Trophoblast cell (in vitro differentiated cells and primary cell): Measurements from ENCODE around the gene CTNNA3.

Experiments
- DNase-seq, 2 donors: peaks; one replicate each; pipeline ENCODE4 v3.0.0-alpha.2; 2016
- H2AFZ ChIP-seq: 2 replicates; pipeline ENCODE4 v1.6.1; 2013; ENCODE audit warnings: low read length, moderate library complexity, mild to moderate bottlenecking; ENCODE audit not compliant: insufficient read depth, poor library complexity
- H2AK5ac ChIP-seq: 2 replicates; pipeline ENCODE4 v1.6.1; 2013; ENCODE audit warnings: mild to moderate bottlenecking, low read length
- H2BK120ac ChIP-seq: 2 replicates; pipeline ENCODE4 v1.6.1; 2013; ENCODE audit warnings: low read length, mild to moderate bottlenecking, moderate library complexity; ENCODE audit not compliant: insufficient read depth, poor library complexity
- H2BK12ac ChIP-seq: 2 replicates; pipeline ENCODE4 v1.6.1; 2013; ENCODE audit warnings: mild to moderate bottlenecking, low read length, moderate library complexity
- H2BK5ac ChIP-seq: 2 replicates; pipeline ENCODE4 v1.6.1; 2013; ENCODE audit warnings: low read length, low read depth, moderate library complexity, mild to moderate bottlenecking; ENCODE audit not compliant: poor library complexity
- H3K14ac ChIP-seq: 2 replicates; pipeline ENCODE4 v1.6.1; 2013; ENCODE audit warnings: mild to moderate bottlenecking, low read length
- H3K18ac ChIP-seq: 2 replicates; pipeline ENCODE4 v1.6.1; 2013; ENCODE audit warnings: mild to moderate bottlenecking, low read length
- H3K23ac ChIP-seq: 2 replicates; pipeline ENCODE4 v1.6.1; 2013; ENCODE audit warnings: low read length
- H3K27ac ChIP-seq: 2 replicates; pipeline ENCODE4 v1.5.1; 2013; ENCODE audit warnings: low read depth, mild to moderate bottlenecking, inconsistent platforms, low read length, moderate library complexity
- H3K27me3 ChIP-seq: 2 replicates; pipeline ENCODE4 v1.6.1; 2013; ENCODE audit warnings: inconsistent platforms, mild to moderate bottlenecking, low read length, moderate library complexity; ENCODE audit not compliant: insufficient read depth
- H3K36me3 ChIP-seq, 2 experiments: 1 replicate in 1 of 2; 2 replicates in 1 of 2; pipeline ENCODE4 v1.6.1; 2013; ENCODE audit warnings: low read length in 2 of 2, mild to moderate bottlenecking in 2 of 2, moderate library complexity in 1 of 2; ENCODE audit not compliant: insufficient read depth in 2 of 2, control insufficient read depth in 1 of 2
- H3K4ac ChIP-seq: 2 replicates; pipeline ENCODE4 v1.6.1; 2013; ENCODE audit warnings: low read depth, mild to moderate bottlenecking, low read length, moderate library complexity
- H3K4me1 ChIP-seq, 2 experiments: 1 replicate in 1 of 2; 2 replicates in 1 of 2; pipeline ENCODE4 v1.6.1; 2013; ENCODE audit warnings: low read length in 2 of 2, mild to moderate bottlenecking in 2 of 2, moderate library complexity in 1 of 2; ENCODE audit not compliant: insufficient read depth in 2 of 2, control insufficient read depth in 1 of 2
- H3K4me2 ChIP-seq: 2 replicates; pipeline ENCODE4 v1.6.1; 2013; ENCODE audit warnings: inconsistent platforms, mild to moderate bottlenecking, low read length, moderate library complexity
- H3K4me3 ChIP-seq: 2 replicates; pipeline ENCODE4 v1.5.1; 2013; ENCODE audit warnings: mild to moderate bottlenecking, low read depth, low read length, inconsistent platforms
- H3K79me1 ChIP-seq: one replicate; pipeline ENCODE4 v1.6.1; 2013; ENCODE audit warnings: low read length
- H3K79me2 ChIP-seq: 2 replicates; pipeline ENCODE4 v1.6.1; 2013; ENCODE audit warnings: low read length, mild to moderate bottlenecking; ENCODE audit not compliant: control insufficient read depth, insufficient read depth, poor library complexity
- H3K9ac ChIP-seq: 2 replicates; pipeline ENCODE4 v1.6.1; 2013; ENCODE audit warnings: mild to moderate bottlenecking, low read length
- H3K9me3 ChIP-seq: 2 replicates; pipeline ENCODE4 v1.6.1; 2013; ENCODE audit warnings: low read depth, mild to moderate bottlenecking, control low read depth, inconsistent platforms, low read length; ENCODE audit not compliant: insufficient read depth
- H4K12ac ChIP-seq: 2 replicates; pipeline ENCODE4 v1.6.1; 2013; ENCODE audit warnings: low read depth, mild to moderate bottlenecking, low read length, moderate library complexity
- H4K8ac ChIP-seq: 2 replicates; pipeline ENCODE4 v1.6.1; 2013; ENCODE audit warnings: low read depth, mild to moderate bottlenecking, low read length, moderate library complexity
- H4K91ac ChIP-seq: one replicate; pipeline ENCODE4 v1.6.1; 2013; ENCODE audit warnings: low read depth, mild to moderate bottlenecking, low read length, moderate library complexity
- WGBS: extraction: QIAGEN DNeasy Blood & Tissue Kit; methylation state at CpG from one replicate; pipeline ENCODE4 v1.1.7; 2013; ENCODE audit warnings: missing lambda C conversion rate; ENCODE audit not compliant: insufficient read length, insufficient coverage; ENCODE audit errors: extremely low coverage; 5-methylcytosine and 5-hydroxymethylcytosine counted together

CTNNA3 gene

DNA sequence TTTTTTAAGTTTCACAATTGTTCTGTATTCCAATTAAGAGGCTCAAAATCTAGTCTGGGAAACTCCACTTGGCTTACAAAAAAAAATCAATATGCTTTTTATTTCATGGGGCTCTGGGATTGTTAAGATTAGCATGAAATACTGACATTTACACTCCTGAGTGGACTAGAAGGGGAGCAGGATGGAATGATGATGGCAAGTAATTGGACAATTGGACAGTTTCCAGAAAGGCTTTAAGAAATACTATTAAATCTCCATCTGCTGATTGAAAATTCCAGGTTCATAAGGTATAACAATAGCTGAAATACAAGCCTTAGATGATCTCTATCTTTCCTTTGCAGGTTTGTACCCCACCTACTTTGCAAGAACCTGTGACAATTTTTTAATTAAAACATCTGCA is 585.7 kb downstream of the CTNNA3 start:
- no peak overlapping the region for H4K8ac ChIP-seq
- no peak overlapping the region for H3K4ac ChIP-seq
- no peak overlapping the region for H3K18ac ChIP-seq
- no peak overlapping the region for H3K4me2 ChIP-seq
- no peaks in the 10 kb centered on the region for H3K36me3 ChIP-seq
- H3K14ac ChIP-seq: no peak overlapping the region
- no peaks in the 10 kb centered on the region for H3K4me1 ChIP-seq
- no peak overlapping the region for H2BK120ac ChIP-seq
- H3K79me1 ChIP-seq: no peaks in the 10 kb centered on the region
- no peak overlapping the region for H4K12ac ChIP-seq
- H3K27me3 ChIP-seq: no peaks in the 10 kb centered on the region
- H3K9ac ChIP-seq: no peak overlapping the region
- H3K4me3 ChIP-seq: no peak overlapping the region
- no peak overlapping the region for H3K23ac ChIP-seq
- no peak overlapping the region for H2BK12ac ChIP-seq
- H3K79me2 ChIP-seq: no peaks in the 10 kb centered on the region
- H2AK5ac ChIP-seq: no peak overlapping the region
- H3K27ac ChIP-seq: no peak overlapping the region
- H2AFZ ChIP-seq: no peak overlapping the region
- H4K91ac ChIP-seq: no peak overlapping the region
- no peak for DNase-seq
- H2BK5ac ChIP-seq: no peak overlapping the region
- H3K9me3 ChIP-seq: no peaks in the 10 kb centered on the region

DNA sequence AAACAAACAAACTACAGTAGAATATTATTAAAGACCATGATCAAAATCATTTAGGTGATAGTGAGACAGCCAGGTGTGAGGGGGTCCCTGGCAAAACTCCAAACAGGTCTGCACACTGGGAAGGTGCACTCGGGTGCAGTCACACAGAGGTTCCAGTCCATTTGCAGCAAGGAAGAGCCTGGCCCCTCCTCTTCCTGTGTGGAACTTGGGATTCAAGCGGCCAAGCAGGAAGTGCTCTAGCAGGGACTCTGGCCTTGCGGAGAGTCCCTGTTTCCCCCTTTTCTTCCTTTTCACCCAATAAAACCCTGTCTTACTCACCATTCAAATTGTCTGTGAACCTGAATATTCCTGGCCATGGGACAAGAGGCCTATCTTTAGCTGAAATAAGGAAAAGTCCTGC is 588.3 kb downstream of the CTNNA3 start:
- DNase-seq: no peak
- H3K27ac ChIP-seq: no peak overlapping the region
- H4K8ac ChIP-seq: peak overlapping the region; percentile 73
- H3K9ac ChIP-seq: no peak overlapping the region
- H4K91ac ChIP-seq: no peak overlapping the region
- no peak overlapping the region for H2BK120ac ChIP-seq
- no peaks in the 10 kb centered on the region for H3K4me1 ChIP-seq
- H2BK5ac ChIP-seq: no peak overlapping the region
- H3K4ac ChIP-seq: no peak overlapping the region
- H3K79me2 ChIP-seq: no peaks in the 10 kb centered on the region
- no CpG with 5 or more reads among the region's 3 CpGs for WGBS
- no peaks in the 10 kb centered on the region for H3K9me3 ChIP-seq
- H4K12ac ChIP-seq: peak overlapping the region; percentile 70
- no peak overlapping the region for H2AK5ac ChIP-seq
- no peak overlapping the region for H3K14ac ChIP-seq
- no peak overlapping the region for H3K4me3 ChIP-seq
- H2AFZ ChIP-seq: no peak overlapping the region
- no peak overlapping the region for H3K4me2 ChIP-seq
- H3K18ac ChIP-seq: no peak overlapping the region
- H3K27me3 ChIP-seq: no peaks in the 10 kb centered on the region
- H3K36me3 ChIP-seq: no peaks in the 10 kb centered on the region
- no peak overlapping the region for H2BK12ac ChIP-seq
- no peak overlapping the region for H3K23ac ChIP-seq
- H3K79me1 ChIP-seq: no peaks in the 10 kb centered on the region

DNA sequence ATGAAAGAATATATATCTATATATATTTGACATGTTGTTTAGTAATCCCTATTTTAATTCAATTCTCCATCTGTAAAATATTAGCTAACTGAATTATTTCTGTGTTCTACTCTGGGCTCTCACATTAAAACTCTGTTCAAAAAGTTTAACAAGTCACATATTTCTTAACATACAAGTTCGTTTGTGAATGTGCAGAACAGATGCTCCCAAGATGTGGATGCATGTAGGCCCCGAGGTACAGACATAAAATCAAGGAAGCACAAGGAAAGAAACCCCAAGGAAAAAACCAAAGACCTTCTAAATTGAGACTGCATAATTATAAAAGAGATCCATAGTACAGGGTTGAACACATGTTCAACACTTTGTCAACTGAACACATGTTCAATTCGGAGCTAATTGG is 595.0 kb downstream of the CTNNA3 start:
- no peak overlapping the region for H4K91ac ChIP-seq
- H4K8ac ChIP-seq: no peak overlapping the region
- H3K23ac ChIP-seq: no peak overlapping the region
- no peaks in the 10 kb centered on the region for H3K9me3 ChIP-seq
- H2BK120ac ChIP-seq: no peak overlapping the region
- no peak overlapping the region for H3K27ac ChIP-seq
- H3K18ac ChIP-seq: no peak overlapping the region
- H3K79me1 ChIP-seq: no peaks in the 10 kb centered on the region
- no peak overlapping the region for H3K9ac ChIP-seq
- no peak for DNase-seq
- no peaks in the 10 kb centered on the region for H3K36me3 ChIP-seq
- H3K4me3 ChIP-seq: no peak overlapping the region
- H2AK5ac ChIP-seq: no peak overlapping the region
- H3K14ac ChIP-seq: no peak overlapping the region
- no CpG with 5 or more reads among the region's 3 CpGs for WGBS
- H4K12ac ChIP-seq: no peak overlapping the region
- no peaks in the 10 kb centered on the region for H3K27me3 ChIP-seq
- H3K79me2 ChIP-seq: no peaks in the 10 kb centered on the region
- H3K4me2 ChIP-seq: no peak overlapping the region
- no peak overlapping the region for H2BK12ac ChIP-seq
- no peaks in the 10 kb centered on the region for H3K4me1 ChIP-seq
- H2BK5ac ChIP-seq: no peak overlapping the region
- H2AFZ ChIP-seq: no peak overlapping the region
- H3K4ac ChIP-seq: no peak overlapping the region

DNA sequence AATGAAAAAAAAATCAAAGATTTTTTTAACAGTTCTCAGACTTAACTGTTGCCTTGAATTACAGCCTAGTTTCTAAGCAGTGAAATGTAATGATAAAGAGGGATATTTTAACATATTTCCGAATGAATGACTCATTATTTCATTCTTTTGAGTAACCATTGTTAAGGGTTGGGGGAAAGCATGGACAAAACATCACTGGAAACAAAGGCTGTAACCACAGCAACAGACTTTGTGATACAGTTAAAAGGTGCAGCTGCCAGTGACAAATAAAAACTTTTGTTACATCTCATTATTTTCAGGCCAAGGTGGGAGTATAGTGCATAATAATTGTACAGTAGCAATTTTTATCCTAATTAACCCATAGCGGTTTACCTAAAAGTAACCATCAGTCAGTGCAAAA is 597.5 kb downstream of the CTNNA3 start:
- Histone ChIP-seq H3K27me3 (no peaks in the 10 kb centered on the region), H2AFZ (no peak overlapping the region), H3K4ac (no peak overlapping the region), H3K4me2 (no peak overlapping the region), H3K14ac (no peak overlapping the region), H2BK5ac (no peak overlapping the region), H3K79me1 (no peaks in the 10 kb centered on the region), H3K79me2 (no peaks in the 10 kb centered on the region), H3K4me1 (no peaks in the 10 kb centered on the region), H3K27ac (no peak overlapping the region), H3K9ac (no peak overlapping the region), H3K36me3 (no peaks in the 10 kb centered on the region), H3K9me3 (no peaks in the 10 kb centered on the region), H2BK120ac (no peak overlapping the region), H4K12ac (no peak overlapping the region), H4K8ac (no peak overlapping the region), H3K23ac (no peak overlapping the region), H2BK12ac (no peak overlapping the region), H3K4me3 (no peak overlapping the region), H2AK5ac (no peak overlapping the region), H3K18ac (no peak overlapping the region), H4K91ac (no peak overlapping the region)
- WGBS: no CpG with 5 or more reads among the region's 2 CpGs
- DNase-seq: no peak

- Histone ChIP-seq H3K14ac (no peak overlapping the region), H2AK5ac (no peak overlapping the region), H3K23ac (no peak overlapping the region), H2BK12ac (no peak overlapping the region), H2AFZ (no peak overlapping the region), H3K79me2 (no peaks in the 10 kb centered on the region), H3K4me2 (no peak overlapping the region), H3K79me1 (no peaks in the 10 kb centered on the region), H3K27ac (no peak overlapping the region), H2BK120ac (no peak overlapping the region), H3K27me3 (no peaks in the 10 kb centered on the region), H4K91ac (no peak overlapping the region), H3K4me3 (no peak overlapping the region), H4K12ac (no peak overlapping the region), H3K18ac (no peak overlapping the region), H3K4ac (no peak overlapping the region), H3K9me3 (no peaks in the 10 kb centered on the region), H2BK5ac (no peak overlapping the region), H3K9ac (no peak overlapping the region), H3K36me3 (no peaks in the 10 kb centered on the region), H4K8ac (no peak overlapping the region), H3K4me1 (no peaks in the 10 kb centered on the region)
- no peak for DNase-seq
- no CpG with 5 or more reads among the region's 2 CpGs for WGBS
Measured at GRCh38 chr10:67095531-67095930, 600.5 kb downstream of the CTNNA3 start.
